Neural progenitor cell (in vitro differentiated cells): ENCODE measurements around the gene AUTS2. TPM values are rescaled to one million over a fixed set of nuclear protein-coding genes. Genes with fewer than 3 reads are reported as not detected.
A peak's percentile ranks its signal among the peaks of the same experiment; 100 is the strongest.

Experiments used
- DNase-seq: peaks from one replicate; pipeline ENCODE4 v3.0.0-alpha.2; 2016; ENCODE audit warnings: low spot score
- H2AFZ ChIP-seq: fragments of 200-600 bp; sonication (generic); replicated peaks from 2 replicates; pipeline ENCODE4 v1.6.1; 2016; ENCODE audit warnings: antibody characterized with exemption
- H3F3A ChIP-seq: fragments of 200-600 bp; sonication (generic); 2 replicates; pipeline ENCODE4 v1.6.1; 2016; ENCODE audit warnings: antibody characterized with exemption, low read depth
- H3K27ac ChIP-seq: fragments of 200-600 bp; sonication (generic); 2 replicates; pipeline ENCODE4 v1.5.1; 2016; ENCODE audit warnings: mild to moderate bottlenecking
- H3K27me3 ChIP-seq: fragments of 200-600 bp; sonication (generic); 2 replicates; pipeline ENCODE4 v1.6.1; 2016; ENCODE audit warnings: mild to moderate bottlenecking, moderate library complexity
- H3K36me3 ChIP-seq: fragments of 200-600 bp; sonication (generic); 2 replicates; pipeline ENCODE4 v1.5.1; 2016
- H3K4me1 ChIP-seq: fragments of 200-600 bp; sonication (generic); 2 replicates; pipeline ENCODE4 v1.6.1; 2016; ENCODE audit warnings: mixed run types
- H3K4me2 ChIP-seq: fragments of 200-600 bp; sonication (generic); 2 replicates; pipeline ENCODE4 v1.6.1; 2016
- H3K4me3 ChIP-seq: fragments of 200-600 bp; sonication (generic); 2 replicates; pipeline ENCODE4 v1.5.1; 2016
- H3K79me2 ChIP-seq: fragments of 200-600 bp; sonication (generic); 2 replicates; pipeline ENCODE4 v1.6.1; 2016; ENCODE audit warnings: low read depth
- H3K9ac ChIP-seq: fragments of 200-600 bp; sonication (generic); 2 replicates; pipeline ENCODE4 v1.6.1; 2016
- H3K9me3 ChIP-seq: fragments of 200-600 bp; sonication (generic); 2 replicates; pipeline ENCODE4 v1.5.1; 2016; ENCODE audit warnings: low read depth
- H4K20me1 ChIP-seq: fragments of 200-600 bp; sonication (generic); 2 replicates; pipeline ENCODE4 v1.6.1; 2016; ENCODE audit warnings: low read depth
- H3K27ac Mint-ChIP-seq: 3 replicates; pipeline ENCODE4 v1.8.0; 2021; ENCODE audit warnings: mixed read lengths
- H3K27me3 Mint-ChIP-seq: 2 replicates; pipeline ENCODE4 v1.8.0; 2022; ENCODE audit warnings: low read depth, mild to moderate bottlenecking, inconsistent platforms, moderate library complexity, mixed read lengths; ENCODE audit not compliant: insufficient read depth
- H3K36me3 Mint-ChIP-seq: 3 replicates; pipeline ENCODE4 v1.8.0; 2021; ENCODE audit warnings: mixed read lengths
- H3K4me1 Mint-ChIP-seq: 3 replicates; pipeline ENCODE4 v1.8.0; 2021; ENCODE audit warnings: mixed read lengths
- H3K4me3 Mint-ChIP-seq: 3 replicates; pipeline ENCODE4 v1.8.0; 2021; ENCODE audit warnings: mild to moderate bottlenecking, moderate library complexity, mixed read lengths
- H3K9me3 Mint-ChIP-seq: 3 replicates; pipeline ENCODE4 v1.8.0; 2020; ENCODE audit warnings: mixed read lengths
- EZH2 ChIP-seq: fragments of 200-600 bp; sonication (generic); IDR thresholded peaks from 2 replicates; pipeline ENCODE4 v1.6.1; 2017; ENCODE audit warnings: antibody characterized with exemption, mild to moderate bottlenecking, moderate library complexity
- EZH2phosphoT487 ChIP-seq: fragments of 200-600 bp; sonication (generic); IDR thresholded peaks from 2 replicates; pipeline ENCODE4 v1.6.1; 2017; ENCODE audit warnings: antibody characterized with exemption
- total RNA-seq: library from RNA; depleted of rRNA; stranded (reverse); fragments of >200 nt; gene quantifications from 2 replicates; pipeline ENCODE4 v1.2.3, GENCODE V29; 2015; ENCODE audit warnings: low replicate concordance
- TF ChIP-seq, protein P1 (sequence below): fragments of 200-600 bp; sonication (generic); IDR thresholded peaks from 2 replicates; pipeline ENCODE4 v1.5.1; 2017; ENCODE audit warnings: antibody characterized with exemption, mild to moderate bottlenecking

Gene AUTS2
- total RNA-seq, 1 donor from 2014 or later = 50.0 TPM

DNA sequence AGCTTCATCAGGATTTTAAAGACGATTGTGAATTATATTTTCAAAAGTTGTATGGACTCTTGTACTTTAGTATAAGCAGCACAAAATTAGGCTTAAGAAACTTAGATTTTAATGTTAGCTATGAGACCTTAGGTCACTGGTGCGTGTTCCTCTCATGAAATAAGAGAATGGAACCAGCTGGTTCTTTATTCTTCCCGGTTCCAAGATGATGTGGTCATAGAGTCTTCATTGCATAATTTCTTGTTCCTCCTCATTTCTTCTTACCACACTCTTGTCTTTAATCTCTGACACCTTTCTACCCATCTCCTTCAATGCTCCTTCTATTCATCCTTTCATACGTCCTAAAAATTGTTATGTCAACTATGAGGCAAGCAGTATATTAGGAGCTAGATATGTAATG, 437.2 kb downstream of the AUTS2 start:
- no peaks in the 10 kb centered on the region for H3K9me3 Mint-ChIP-seq
- no peak overlapping the region for H3K4me2 ChIP-seq

DNA sequence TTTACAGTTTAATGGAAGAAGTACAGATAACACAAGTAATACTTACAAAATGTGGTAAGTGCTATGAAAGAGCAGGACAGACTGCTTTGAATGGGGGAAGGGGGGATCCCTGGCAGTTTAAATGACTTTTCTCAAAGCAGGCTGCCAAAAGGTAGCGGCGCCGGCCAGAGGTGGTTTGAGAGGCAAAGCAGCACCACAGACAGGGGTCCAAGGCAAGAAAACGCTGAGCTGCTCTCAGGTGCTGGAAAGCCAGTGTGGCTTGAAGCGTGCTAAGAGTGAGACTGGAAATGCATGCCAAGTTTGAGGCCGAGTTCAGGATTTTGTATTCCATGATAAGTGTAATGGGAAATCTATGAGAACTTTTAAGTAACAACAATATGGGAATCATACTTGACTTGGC, 437.7 kb downstream of the AUTS2 start:
- no peak for TF ChIP-seq EZH2phosphoT487
- TF ChIP-seq, protein P1, sequence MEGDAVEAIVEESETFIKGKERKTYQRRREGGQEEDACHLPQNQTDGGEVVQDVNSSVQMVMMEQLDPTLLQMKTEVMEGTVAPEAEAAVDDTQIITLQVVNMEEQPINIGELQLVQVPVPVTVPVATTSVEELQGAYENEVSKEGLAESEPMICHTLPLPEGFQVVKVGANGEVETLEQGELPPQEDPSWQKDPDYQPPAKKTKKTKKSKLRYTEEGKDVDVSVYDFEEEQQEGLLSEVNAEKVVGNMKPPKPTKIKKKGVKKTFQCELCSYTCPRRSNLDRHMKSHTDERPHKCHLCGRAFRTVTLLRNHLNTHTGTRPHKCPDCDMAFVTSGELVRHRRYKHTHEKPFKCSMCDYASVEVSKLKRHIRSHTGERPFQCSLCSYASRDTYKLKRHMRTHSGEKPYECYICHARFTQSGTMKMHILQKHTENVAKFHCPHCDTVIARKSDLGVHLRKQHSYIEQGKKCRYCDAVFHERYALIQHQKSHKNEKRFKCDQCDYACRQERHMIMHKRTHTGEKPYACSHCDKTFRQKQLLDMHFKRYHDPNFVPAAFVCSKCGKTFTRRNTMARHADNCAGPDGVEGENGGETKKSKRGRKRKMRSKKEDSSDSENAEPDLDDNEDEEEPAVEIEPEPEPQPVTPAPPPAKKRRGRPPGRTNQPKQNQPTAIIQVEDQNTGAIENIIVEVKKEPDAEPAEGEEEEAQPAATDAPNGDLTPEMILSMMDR = no peak
- no peak for TF ChIP-seq EZH2
- Mint-ChIP-seq H3K36me3 (no peaks in the 10 kb centered on the region), H3K27ac (no peak overlapping the region), H3K9me3 (no peaks in the 10 kb centered on the region), H3K27me3 (peaks cover 6% of the 10 kb centered on the region), H3K4me3 (no peak overlapping the region), H3K4me1 (peaks cover 25% of the 10 kb centered on the region)
- H4K20me1 ChIP-seq = peaks cover 24% of the 10 kb centered on the region
- no peak for DNase-seq
- H3K36me3 ChIP-seq = no peaks in the 10 kb centered on the region
- peaks cover 23% of the 10 kb centered on the region for H3K4me1 ChIP-seq
- no peak overlapping the region for H3K27ac ChIP-seq
- no peaks in the 10 kb centered on the region for H3K9me3 ChIP-seq
- H3K79me2 ChIP-seq = no peaks in the 10 kb centered on the region
- H3K9ac ChIP-seq = no peak overlapping the region
- no peaks in the 10 kb centered on the region for H3F3A ChIP-seq
- H3K27me3 ChIP-seq = no peaks in the 10 kb centered on the region
- H3K4me3 ChIP-seq = no peak overlapping the region
- peak overlapping the region; percentile 16 for H3K4me2 ChIP-seq
- no peak overlapping the region for H2AFZ ChIP-seq

More for the DNA sequence above, 437.2 kb downstream of the AUTS2 start:
- Histone ChIP-seq H3K79me2 (no peaks in the 10 kb centered on the region), H3K4me1 (peaks cover 19% of the 10 kb centered on the region), H3K36me3 (no peaks in the 10 kb centered on the region), H3K4me3 (no peak overlapping the region), H4K20me1 (peaks cover 19% of the 10 kb centered on the region), H3F3A (no peaks in the 10 kb centered on the region), H3K27me3 (no peaks in the 10 kb centered on the region), H3K9ac (no peak overlapping the region), H2AFZ (no peak overlapping the region), H3K9me3 (no peaks in the 10 kb centered on the region), H3K27ac (no peak overlapping the region)
- H3K4me3 Mint-ChIP-seq = no peak overlapping the region
- peaks cover 6% of the 10 kb centered on the region for H3K27me3 Mint-ChIP-seq
- no peak overlapping the region for H3K27ac Mint-ChIP-seq
- TF ChIP-seq EZH2 (no peak), EZH2phosphoT487 (no peak)
- TF ChIP-seq, protein P1 = no peak
- H3K4me1 Mint-ChIP-seq = peaks cover 21% of the 10 kb centered on the region
- no peak for DNase-seq
- no peaks in the 10 kb centered on the region for H3K36me3 Mint-ChIP-seq

DNA sequence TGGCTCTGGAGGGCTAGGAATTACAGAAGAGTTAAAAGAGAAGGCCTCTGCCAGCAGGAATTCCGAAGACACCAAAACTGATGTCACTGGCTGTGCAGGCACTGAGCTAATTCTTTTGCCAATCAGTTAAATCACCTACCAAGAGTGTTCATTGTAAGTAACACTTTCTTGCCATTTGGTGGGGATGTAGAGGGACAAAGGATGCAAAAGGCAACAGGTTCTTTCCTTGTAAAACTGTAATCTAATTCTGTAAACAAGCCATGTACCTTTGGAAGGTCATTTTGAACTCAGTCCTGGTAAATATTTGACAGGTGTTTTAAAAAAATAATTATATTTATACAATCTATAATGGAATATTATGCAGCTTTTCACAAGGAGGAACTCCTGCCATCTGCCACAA, 438.4 kb downstream of the AUTS2 start:
- Histone ChIP-seq H3K79me2 (no peaks in the 10 kb centered on the region), H4K20me1 (peaks cover 24% of the 10 kb centered on the region), H3K4me1 (peaks cover 23% of the 10 kb centered on the region), H3K27ac (no peak overlapping the region), H3K36me3 (no peaks in the 10 kb centered on the region), H3K4me2 (peak overlapping the region; percentile 16), H3K27me3 (no peaks in the 10 kb centered on the region), H3K4me3 (no peak overlapping the region), H3F3A (no peaks in the 10 kb centered on the region), H3K9ac (no peak overlapping the region), H2AFZ (no peak overlapping the region), H3K9me3 (no peaks in the 10 kb centered on the region)
- Mint-ChIP-seq H3K36me3 (no peaks in the 10 kb centered on the region), H3K27ac (no peak overlapping the region), H3K9me3 (no peaks in the 10 kb centered on the region), H3K4me3 (no peak overlapping the region), H3K27me3 (peaks cover 6% of the 10 kb centered on the region), H3K4me1 (peaks cover 27% of the 10 kb centered on the region)
- TF ChIP-seq, protein P1 = no peak
- TF ChIP-seq EZH2 (no peak), EZH2phosphoT487 (no peak)
- DNase-seq = peak; percentile 26
